HG02610 (cell line): ENCODE measurements around the gene NECTIN3.

ENCODE experiments used
- ATAC-seq: cut with Tn5 transposase; IDR thresholded peaks from one replicate; pipeline ENCODE4 v1.9.1; 2021; ENCODE audit warnings: mild to moderate bottlenecking, moderate library complexity; ENCODE audit not compliant: unreplicated experiment

Gene NECTIN3, protein sequence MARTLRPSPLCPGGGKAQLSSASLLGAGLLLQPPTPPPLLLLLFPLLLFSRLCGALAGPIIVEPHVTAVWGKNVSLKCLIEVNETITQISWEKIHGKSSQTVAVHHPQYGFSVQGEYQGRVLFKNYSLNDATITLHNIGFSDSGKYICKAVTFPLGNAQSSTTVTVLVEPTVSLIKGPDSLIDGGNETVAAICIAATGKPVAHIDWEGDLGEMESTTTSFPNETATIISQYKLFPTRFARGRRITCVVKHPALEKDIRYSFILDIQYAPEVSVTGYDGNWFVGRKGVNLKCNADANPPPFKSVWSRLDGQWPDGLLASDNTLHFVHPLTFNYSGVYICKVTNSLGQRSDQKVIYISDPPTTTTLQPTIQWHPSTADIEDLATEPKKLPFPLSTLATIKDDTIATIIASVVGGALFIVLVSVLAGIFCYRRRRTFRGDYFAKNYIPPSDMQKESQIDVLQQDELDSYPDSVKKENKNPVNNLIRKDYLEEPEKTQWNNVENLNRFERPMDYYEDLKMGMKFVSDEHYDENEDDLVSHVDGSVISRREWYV

DNA sequence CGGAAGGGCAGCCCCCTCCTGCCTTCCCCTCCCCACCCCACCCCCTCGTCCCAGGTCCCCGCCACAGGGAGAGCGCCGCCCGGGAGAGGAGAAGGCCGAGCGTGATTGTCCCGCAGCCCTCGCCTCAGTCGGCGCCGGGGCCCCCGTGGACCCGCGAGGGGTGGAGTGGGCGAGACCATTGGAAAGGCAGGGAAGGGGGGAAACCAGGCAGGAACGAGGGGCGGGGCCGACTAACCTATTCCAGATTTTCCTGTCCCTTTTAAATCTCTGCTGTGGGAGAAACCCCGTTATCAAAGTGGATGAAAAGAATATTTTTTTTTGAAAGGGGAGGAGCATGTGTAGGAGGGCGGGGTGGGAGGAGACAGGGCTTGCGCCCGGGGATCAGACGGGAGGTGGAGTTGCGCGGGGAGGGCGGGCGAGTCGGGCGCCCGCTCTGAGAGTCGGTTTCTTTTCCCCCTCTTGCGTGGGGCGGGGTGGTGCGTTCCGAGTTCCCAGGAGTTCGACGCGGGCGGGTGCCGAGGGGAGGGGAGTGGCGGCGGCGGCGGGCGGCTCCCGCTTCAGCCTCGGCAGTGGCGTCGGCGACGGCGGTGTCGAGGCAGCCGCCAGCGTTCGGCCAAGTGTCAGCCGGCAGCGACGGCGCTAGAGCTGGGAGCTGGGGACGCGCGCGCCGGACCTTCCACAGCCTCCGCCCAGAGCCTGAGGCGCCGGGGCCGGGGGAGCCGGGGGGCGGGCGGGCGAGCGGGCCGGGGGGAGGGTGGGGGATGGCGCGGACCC is at the start of gene NECTIN3:
NECTIN3 (plus strand) TSS at position 560 of the 774 bp plus-strand sequence; CDS start at position 762, 202 bp downstream.
- ATAC-seq: peak; percentile 75

DNA sequence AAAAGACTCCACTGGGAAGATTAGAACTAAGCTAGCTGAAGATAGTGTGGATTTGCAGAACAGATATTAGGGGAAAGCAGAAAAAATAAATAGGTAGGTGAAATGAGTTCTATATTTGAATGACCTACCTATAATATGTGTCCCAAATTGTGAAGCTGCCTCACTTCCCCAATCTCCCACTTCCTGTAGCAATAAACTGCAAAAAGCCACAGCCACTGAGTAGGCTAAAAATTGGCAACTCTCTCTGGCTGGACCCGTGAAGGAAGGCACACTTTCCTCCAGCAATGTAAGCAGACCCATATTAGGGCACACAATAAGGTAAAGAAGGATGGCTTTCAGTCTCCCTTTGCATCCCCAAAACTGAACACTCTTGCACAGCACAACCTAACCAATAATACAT is 43.7 kb upstream of the NECTIN3 start:
- ATAC-seq: no peak

DNA sequence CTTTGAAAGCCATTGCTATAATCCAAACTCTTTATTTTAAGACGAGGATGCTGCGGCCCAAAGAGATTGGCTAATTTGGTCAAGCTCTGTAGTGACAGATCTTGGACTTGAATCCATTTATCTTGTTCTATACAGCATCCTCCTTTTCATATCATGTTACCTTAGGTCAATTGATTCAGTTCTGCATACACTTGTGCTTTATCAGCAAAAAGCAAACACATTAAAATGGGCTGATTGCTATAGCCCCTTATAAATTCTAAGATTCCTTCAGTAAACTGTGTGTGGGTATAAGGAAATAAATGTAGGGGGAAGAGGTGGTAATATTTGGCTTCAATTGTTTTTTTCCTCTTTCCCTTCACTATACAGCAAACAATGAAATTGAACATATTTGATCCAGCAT is 40.1 kb upstream of the NECTIN3 start:
- ATAC-seq: no peak

DNA sequence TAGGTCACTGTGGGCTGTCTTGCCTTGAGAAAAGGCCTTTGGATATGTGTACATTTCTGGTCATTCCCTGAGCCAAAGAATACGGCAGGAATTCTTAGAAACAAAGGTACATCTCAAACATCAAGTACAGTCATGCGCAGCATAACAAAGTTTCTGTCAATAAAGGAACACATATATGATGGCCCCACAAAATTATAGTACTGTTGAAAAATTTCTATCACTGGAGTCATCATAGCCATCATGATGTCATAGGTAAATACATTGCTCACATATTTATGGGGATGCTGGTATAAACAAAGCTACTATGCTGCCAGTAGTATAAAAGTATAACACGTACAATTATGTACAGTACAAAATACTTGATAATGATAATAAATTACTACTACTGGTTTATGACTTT is 38.9 kb upstream of the NECTIN3 start:
- ATAC-seq: no peak

DNA sequence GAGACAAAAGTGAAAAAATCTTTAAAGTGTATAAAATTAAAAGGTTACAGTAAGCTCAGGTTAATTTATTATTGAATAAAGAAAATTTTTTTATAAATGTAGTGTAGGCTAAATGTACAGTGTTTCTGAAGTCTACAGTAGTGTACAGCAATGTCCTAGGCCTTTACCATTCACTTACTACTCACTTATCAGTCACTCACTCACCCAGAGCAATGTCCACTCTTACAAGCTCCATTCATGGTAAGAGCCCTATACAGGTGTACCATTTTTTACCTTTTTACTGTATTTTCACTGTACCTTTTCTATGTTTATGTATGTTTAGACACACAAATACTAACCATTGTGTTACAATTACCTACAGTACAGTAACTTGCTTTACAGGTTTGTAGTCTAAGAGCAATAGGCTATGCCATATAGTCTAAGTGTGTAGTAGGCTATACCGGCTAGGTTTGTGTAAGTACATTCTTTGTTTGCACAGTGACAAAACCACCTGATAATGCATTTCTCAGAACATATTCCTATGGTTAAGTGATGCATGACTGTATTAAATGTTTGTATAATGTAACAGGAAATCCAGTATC is 38.1 kb upstream of the NECTIN3 start:
- ATAC-seq: no peak

DNA sequence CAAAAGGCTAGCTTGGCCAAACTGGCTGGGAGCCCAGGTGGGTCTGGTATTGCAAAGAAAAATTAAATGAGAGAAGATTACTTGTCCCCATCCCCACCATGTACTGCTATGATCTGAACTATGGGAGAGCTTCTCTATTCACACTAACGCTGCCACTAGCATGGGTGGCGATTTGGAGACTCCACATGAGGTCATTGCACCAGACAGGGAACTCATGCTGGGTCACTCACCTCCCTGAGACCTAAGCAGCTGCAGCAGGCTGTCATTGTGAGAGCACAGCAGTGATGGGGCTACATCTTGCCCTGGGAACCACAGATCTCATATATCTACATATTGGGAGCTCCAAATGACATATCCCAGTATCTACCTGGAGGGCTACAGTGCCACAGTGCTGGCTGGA is 36.3 kb upstream of the NECTIN3 start:
- ATAC-seq: no peak

DNA sequence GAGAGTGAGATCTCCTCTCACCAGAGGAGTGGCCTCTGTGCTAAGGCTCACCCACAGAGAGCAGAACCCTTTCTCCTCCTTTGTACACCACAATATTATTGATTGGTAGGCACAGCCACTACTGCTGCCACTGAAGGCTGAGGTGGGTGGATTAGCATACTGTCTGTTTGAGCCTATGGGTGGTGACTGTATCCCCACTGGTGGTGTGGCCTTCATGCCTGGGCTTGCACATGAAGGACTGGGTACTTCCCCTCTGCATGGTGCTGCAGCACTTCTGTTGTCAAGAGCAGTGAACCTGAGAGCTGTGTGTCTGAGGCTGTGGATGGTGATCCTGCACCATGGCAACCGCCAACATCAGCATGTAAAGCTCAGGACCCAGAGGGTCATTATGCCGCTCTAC is 35.7 kb upstream of the NECTIN3 start:
- peak; percentile 74 for ATAC-seq

DNA sequence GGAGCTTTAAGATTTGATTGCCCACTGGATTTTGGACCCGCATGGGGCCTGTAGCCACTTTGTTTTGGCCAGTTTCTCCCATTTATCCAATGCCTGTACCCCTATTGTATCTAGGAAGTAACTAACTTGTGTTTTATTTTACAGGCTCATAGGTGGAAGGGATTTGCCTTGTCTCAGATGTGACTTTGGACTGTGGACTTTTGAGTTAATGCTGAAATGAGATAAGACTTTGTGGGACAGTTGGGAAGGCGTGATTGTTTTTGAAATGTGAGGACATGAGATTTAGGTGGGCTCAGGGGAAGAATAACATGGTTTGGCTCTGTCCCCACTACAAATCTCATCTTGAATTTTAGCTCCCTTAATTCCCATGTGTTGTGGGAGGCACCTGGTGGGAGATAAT is 30.7 kb upstream of the NECTIN3 start:
- ATAC-seq: no peak

DNA sequence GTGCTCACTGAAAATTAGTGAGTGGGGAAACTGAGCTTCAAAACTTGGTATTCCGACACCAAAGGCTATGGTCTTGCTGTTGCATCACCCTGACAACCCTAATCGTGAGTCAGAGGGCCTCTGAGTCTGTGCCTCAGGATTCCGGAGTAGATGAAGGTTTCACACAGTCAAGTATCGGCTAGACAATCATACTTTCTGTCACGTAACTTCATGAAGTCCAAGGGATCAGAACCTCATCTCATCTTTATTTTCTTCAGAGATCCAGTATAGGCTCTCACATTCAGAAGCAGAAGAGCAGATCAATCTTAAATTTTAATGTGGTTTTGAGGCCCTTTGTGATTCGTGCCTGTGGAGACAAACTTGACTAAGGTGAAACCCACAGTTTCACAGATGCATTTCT is 26.1 kb upstream of the NECTIN3 start:
- no peak for ATAC-seq

DNA sequence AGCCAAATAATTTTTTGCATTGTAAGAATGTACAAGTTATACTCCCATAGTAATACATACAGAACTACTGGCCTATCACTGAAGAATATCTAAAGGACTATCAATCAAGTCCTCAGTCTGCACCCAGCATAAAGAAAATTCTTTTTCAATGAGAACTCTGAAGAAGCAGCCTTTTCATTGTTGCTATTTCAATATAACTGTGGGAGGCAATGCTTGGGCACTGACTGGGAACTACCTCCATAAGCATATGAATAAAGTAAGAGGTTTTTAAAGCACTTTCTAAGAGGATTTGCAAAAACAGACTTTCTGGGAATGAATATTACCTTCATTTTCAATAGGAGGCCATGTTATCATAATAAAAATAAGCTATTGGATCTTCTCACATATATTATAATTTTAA is 24.6 kb upstream of the NECTIN3 start:
- ATAC-seq: no peak

DNA sequence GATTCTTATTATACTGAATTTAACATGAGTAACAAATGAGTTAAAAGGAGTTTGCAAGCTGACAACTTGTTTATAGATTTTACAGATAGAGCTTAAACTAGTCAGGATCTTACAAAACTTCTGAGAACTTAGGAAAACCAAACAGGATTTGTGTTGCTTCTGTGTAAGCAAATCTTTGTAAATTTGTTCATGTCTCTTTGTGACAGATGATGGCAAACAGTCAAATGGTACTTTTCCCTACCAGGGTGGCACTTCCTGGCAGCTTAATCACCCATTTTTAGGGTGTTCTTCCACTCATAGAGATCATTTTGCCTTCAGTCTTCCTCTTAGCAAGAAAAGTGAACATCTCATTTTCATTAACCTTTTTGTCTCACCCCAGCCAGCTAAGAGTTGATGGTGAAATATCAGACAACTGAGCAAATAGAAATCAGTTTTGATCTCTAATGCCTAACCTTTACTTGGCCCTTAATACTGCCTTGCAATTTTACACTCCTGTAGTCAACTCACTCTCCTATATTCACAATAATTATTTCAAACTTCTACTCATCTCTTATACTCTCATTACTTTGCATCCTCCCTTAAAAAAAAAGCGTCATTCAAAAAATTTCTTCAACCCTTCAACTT is 23.7 kb upstream of the NECTIN3 start:
- no peak for ATAC-seq

DNA sequence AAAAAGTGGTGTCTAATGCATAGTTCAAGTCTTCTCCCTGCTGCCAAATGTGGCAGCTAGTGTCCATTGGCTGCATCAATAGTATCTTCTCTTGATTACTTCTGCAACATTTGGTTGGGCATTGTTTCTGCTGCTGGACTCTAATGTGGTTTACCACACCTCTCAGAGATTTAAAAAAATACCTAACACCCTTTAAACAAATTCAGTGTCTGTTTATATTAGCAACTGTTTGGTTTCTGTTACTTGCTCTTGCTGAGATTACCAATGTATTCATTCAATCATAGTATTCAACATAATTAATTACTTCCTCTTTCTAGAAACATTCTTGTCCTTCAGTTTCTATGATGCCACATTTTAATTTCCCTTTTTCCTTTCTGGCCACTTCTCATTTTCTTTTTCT is 20.3 kb upstream of the NECTIN3 start:
- no peak for ATAC-seq

DNA sequence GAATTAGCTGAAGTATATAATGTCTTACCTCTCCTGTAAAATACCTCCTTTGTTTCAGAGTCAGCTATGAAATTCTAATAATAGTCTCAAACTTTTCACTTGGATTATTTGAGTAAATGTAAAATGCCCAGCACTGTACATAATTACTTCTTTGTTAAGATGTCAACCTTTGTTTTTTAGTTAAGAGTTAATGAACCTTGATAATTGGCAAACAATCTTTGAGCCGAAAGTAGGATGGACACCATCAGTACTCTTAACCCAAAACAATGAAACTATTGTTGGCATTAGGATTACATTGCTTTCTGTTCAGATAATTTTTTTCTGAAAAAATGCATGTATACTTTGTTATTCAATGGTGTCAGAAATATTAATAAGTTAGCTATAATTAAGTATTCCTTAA is 3.0 kb upstream of the NECTIN3 start:
- no peak for ATAC-seq

DNA sequence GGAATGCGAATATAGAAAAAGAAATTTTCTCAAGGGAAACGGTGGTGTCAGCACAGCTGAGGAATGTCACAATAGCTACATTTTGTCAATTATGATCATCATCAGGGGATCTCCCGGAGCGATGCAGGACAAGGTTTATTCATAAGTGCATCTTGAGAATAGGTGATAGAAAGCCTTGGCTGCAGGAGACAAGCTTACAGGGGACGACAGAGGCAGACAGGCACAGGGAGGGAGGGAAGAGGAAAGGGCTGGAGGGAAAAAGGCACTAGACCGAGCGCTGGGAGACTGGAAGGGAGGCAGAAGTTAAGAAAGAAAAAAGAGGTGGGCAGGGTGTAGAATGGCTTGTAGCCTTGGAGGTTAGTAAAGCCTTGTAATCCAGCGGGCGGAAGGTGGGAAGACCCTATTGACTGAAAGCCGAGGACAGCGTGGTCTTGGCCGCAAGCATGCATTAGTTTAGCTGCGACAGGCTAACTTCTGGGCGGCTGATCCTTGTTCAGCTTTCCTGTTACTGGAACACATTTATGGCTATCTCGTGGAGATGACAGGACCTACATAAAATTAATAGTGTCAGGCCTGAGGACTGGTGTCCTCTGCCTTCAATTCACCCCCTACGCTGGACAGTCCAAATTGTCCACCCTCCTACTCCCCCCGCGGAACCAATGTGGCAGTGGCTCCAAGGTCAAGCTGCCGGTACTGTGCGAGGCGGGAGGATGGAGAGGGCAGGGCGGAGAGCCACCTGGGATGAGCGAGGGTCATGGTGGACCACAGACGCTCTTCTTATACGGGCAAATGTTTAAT is 1.4 kb upstream of the NECTIN3 start:
- ATAC-seq: no peak

DNA sequence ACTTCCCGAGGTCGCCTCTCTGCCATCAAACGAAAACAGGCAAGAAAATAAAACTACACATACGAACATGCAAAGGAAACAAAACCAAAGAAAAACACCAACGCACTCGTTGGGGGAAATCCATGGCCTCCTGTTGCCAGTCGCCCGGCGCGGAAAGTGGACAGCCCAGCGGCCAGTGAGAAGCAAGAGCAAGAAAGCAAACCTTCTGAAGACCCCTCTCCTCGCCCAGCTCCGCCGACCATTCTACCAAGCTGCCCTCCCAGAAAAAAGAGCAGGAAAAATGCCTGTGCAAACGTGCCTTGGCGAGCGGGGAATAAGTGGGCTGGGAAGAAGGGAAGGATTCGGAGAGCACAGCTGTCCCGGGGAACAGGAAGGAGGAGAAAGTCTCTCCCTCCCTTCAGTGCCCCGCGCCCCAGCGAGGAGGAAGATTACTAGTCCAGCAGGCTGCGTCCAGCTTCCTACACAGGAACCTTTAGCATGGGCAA is 802 bp upstream of the NECTIN3 start:
- peak; percentile 2 for ATAC-seq

DNA sequence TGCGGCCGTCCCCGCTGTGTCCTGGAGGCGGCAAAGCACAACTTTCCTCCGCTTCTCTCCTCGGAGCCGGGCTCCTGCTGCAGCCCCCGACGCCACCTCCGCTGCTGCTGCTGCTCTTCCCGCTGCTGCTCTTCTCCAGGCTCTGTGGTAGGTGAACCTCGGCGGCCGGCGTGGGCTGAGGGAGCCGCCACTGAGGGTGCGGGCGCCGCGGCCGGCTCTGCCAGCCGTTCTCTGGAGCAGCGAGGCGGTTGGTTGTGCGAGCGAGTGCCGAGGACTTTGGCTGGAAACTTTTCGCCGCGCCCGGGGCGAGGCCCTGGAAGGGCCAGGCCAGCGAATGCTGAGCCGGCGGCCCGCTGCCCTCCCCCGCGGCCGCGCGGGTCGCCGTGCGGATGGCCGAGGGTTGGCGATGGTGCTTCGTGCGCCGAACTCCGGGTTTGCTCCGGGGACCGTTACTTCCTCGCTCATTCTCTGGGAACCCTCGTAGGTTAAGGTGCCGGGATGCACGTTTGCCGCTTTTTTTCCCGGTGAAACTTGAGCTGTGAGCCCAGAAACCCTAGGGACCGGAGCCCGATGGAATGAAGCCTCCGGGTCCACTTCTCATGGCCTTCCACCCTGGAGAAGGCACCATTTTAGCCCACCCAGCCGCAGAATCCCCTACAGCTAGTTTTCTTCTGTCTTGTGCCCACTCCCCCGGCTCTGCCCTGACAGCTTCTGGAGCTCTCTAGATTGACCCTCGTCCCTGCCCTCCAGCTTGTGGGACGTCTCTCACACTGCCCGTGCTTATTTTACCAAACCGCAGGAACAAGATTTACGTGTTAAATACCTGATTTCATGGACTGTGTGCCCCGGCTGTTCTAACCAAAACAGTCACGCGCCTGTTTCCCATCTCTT is 660 bp downstream of the NECTIN3 start:
- ATAC-seq: peak; percentile 20

DNA sequence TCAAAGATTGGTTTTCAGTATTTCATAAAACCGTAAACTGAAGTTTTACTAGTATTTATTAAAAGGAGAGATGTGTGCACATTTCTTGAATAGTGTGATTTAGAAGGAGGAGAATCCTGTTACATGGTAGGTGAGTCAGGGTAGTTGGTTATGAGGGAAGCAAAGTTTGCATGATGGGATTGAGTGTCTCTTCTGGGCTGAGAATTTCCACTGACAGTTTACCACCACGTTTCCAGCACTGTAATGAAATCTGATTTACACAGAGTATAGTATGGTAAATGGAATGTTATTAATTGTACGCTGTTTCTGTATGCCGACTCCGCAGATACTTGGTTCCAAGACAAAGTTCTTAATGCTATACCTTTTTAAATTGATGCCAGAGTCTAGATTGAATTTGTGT is 1.6 kb downstream of the NECTIN3 start:
- no peak for ATAC-seq

DNA sequence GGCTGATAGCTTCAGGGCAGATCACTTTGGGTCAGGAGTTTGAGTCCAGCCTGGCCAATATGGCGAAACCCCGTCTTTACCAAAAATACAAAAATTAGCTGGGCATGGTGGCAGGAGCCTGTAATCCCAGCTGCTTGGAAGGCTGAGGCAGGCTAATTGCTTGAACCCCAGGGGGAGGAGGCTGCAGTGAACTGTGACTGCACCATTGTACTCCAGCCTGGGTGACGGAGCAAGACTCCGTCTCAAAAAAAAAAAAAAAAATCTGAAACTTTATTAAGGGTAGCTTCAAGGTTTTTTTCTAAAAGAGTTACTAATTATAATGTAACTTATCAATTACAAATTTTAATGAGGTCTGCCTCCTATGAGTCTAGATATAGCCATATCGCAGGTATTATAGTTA is 5.1 kb downstream of the NECTIN3 start:
- no peak for ATAC-seq

DNA sequence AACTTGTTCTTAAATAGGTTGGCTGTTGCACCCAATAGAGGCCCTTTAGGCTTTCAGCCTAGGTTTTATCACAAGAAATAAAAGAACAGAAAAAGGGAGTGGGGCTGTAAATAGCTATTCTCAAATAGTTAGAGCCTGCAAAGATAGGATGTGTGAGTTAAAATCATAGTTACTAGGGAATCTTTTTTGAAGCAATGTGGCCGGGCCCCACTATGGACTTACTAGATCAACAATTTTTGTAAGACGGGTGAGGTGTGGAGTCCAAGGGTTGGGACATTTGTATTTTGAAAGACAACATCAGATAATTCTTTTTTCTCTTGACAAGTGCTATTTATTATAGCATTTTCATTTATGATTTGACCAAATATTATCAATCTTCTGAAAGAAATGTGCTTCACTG is 5.8 kb downstream of the NECTIN3 start:
- ATAC-seq: no peak
